Ovary (tissue), 9 donors: ENCODE measurements around the gene DCAF15. TPM values are rescaled to one million over a fixed set of nuclear protein-coding genes. Genes with fewer than 3 reads are reported as not detected.

Experiments used
- DNase-seq, 5 donors: peaks; one replicate each; pipeline ENCODE4 v3.0.0-alpha.2; 2019 to 2020
- H3K27ac ChIP-seq, 2 donors: fragments of 200-600 bp; one replicate each; pipeline versions ENCODE4 v1.5.1 to v1.8.0; 2019 to 2022
- H3K27me3 ChIP-seq: fragments of 200-600 bp; one replicate; pipeline ENCODE4 v1.8.0; 2022
- H3K36me3 ChIP-seq: fragments of 200-600 bp; sonication (generic); one replicate; pipeline ENCODE4 v1.5.1; 2019
- H3K4me1 ChIP-seq: one replicate; pipeline ENCODE4 v1.8.1; 2013; ENCODE audit warnings: mild to moderate bottlenecking, moderate library complexity; ENCODE audit not compliant: insufficient read depth
- H3K4me3 ChIP-seq: fragments of 200-600 bp; sonication (generic); one replicate; pipeline ENCODE4 v1.5.1; 2017
- H3K9me3 ChIP-seq, 2 donors: fragments of 200-600 bp in 1 of 2; sonication (generic) in 1 of 2; one replicate each; pipeline versions ENCODE4 v1.5.1 to v1.8.1; 2013 to 2019; ENCODE audit warnings: mild to moderate bottlenecking in 1 of 2, moderate library complexity in 1 of 2
- CTCF ChIP-seq, 3 donors: fragments of 450-650 bp in 2 of 3; fragments of 200-600 bp in 1 of 3; IDR thresholded peaks; one replicate each; pipeline versions ENCODE4 v1.5.1 to v1.8.0; 2016 to 2022; ENCODE audit warnings: antibody characterized with exemption in 3 of 3, mild to moderate bottlenecking in 1 of 3
- EP300 ChIP-seq: sonication (generic); formaldehyde crosslinking; IDR thresholded peaks from one replicate; pipeline ENCODE4 v1.6.1; 2017; ENCODE audit warnings: antibody characterized with exemption
- POLR2A ChIP-seq: fragments of 450-650 bp; IDR thresholded peaks from one replicate; pipeline ENCODE4 v1.6.1; 2017; ENCODE audit warnings: antibody characterized with exemption, mild to moderate bottlenecking, moderate library complexity
- WGBS, 3 donors: extraction: QIAGEN DNeasy Blood & Tissue Kit in 1 of 3; methylation state at CpG; one replicate each; pipeline versions ENCODE4 v1.1.5 to v1.1.7; 2013 to 2017; 5-methylcytosine and 5-hydroxymethylcytosine counted together
- intact Hi-C, 4 donors: fragments of 100-400 bp; cut with DNase I; formaldehyde crosslinking; loops; one replicate each; pipeline versions ENCODE4 v1.11.0 to v1.15.1; 2022 to 2023
- polyA plus RNA-seq, 2 donors: library from polyadenylated mRNA; stranded (reverse); fragments of 200-250 nt in 1 of 2; fragments of 350-450 nt in 1 of 2; fragmentation: Illumina TruSeq in 1 of 2; extraction: RNeasy Lipid Tissue Mini Kit (QIAGEN cat#74804) in 1 of 2; gene quantifications; one replicate each; pipeline ENCODE4 v1.2.3, GENCODE V29; 2013 to 2014
- total RNA-seq, 7 donors: library from RNA; depleted of rRNA in 2 of 7; stranded (reverse); fragments of >200 nt in 2 of 7; fragmentation: NEBNext Ultra II Directional in 3 of 7; extraction: Animal tissue kit (Norgen Biotek cat#: 25700) in 3 of 7; gene quantifications; one replicate each; pipeline versions ENCODE4 v1.1.0 to v1.2.4, GENCODE V29; 2016 to 2023
- donor health status: DM: no; HTN: no; CAD: no; lungs with moderate emphysema.
- donor health status: DM: no; HTN: no; CAD: no.
- donor health status: Bipolar disorder and iron deficiency.
- donor health status: DM: yes; HTN: yes; CAD: no.
- donor health status: DM: no; HTN: no; CAD: no.
- donor health status: DM: yes; HTN: yes; CAD: no.

Gene DCAF15
- total and polyA plus RNA-seq, 9 donors: 5.0 to 29.1 (median 23.4) TPM

DNA sequence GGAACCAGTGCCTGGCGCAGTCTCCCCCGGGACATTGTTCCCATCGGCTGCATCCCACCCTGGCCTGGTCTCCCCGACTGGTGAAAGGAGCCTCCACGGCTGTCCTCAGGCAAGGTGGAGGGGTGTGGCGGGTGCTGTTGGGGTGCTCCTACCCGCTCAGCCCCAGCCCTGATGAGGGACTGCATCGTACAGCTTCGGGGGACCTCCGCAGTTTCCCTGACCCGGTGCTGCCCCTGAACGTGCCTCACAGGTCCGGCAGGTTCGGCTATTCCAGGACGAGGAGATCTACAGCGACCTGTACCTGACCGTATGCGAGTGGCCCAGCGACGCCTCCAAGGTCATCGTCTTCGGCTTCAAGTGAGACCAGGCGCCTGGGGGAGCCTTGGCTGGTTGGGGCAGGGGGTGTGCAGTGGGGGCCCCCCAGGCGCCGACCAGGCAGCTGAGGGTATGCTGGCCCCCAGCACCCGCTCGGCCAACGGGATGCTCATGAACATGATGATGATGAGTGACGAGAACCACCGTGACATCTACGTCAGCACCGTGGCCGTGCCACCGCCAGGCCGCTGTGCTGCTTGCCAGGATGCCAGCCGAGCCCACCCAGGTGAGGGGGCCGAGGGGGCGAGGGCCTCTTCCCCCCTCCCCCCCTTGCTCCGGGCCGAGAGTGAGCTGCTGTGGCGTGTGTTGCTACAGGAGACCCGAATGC is 3.5 kb downstream of the DCAF15 start:
- TF ChIP-seq CTCF (IDR thresholded peaks at IDR 0.05) (no peak), POLR2A (no peak), EP300 (no peak)
- Histone ChIP-seq H3K9me3 (no peaks in the 10 kb centered on the region), H3K4me1 (peaks cover 4% of the 10 kb centered on the region), H3K27ac (no peak overlapping the region), H3K27me3 (no peaks in the 10 kb centered on the region), H3K4me3 (no peak overlapping the region), H3K36me3 (no peaks in the 10 kb centered on the region)
- intact Hi-C loops: no loop called here
- 89 to 90% (median 89%) methylated on average over 41 to 42 of the region's 42 CpGs for WGBS, 3 donors
- peak in 2 of 5 donors; percentile 22 to 30 for DNase-seq

GRCh38 chr19:13956365-13956744 is 4.0 kb downstream of the DCAF15 start:
- 87 to 93% (median 89%) methylated on average over 16 of the region's 16 CpGs for WGBS, 3 donors
- H3K27me3 ChIP-seq: no peaks in the 10 kb centered on the region
- no peak for DNase-seq
- peaks cover 4% of the 10 kb centered on the region for H3K4me1 ChIP-seq
- TF ChIP-seq EP300 (no peak), CTCF (IDR thresholded peaks at IDR 0.05) (no peak), POLR2A (no peak)
- no peak overlapping the region for H3K4me3 ChIP-seq
- intact Hi-C loops: no loop called here
- H3K27ac ChIP-seq: no peak overlapping the region
- H3K36me3 ChIP-seq: no peaks in the 10 kb centered on the region
- no peaks in the 10 kb centered on the region for H3K9me3 ChIP-seq

DNA sequence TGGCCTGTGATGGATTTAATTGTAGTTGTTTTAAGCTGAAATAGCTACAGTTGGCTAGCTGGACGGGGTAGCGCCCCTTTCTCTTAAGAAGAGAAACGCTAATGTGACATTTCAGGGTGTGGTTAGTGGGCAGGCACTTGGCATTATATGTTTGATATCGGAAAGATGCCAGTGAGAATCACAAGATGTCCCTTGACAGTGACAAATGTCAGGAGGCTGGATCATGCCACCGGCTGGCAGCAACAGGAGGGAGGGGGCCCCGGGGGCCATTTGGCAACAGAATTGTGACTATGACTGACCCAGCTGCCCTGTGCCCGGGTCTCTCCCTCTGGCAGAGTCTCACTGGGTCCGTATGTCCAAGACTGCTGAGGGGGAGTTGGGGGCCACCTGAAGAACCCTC is 4.7 kb downstream of the DCAF15 start:
- 81 to 87% (median 85%) methylated on average over 8 of the region's 8 CpGs for WGBS, 3 donors
- DNase-seq: no peak

DNA sequence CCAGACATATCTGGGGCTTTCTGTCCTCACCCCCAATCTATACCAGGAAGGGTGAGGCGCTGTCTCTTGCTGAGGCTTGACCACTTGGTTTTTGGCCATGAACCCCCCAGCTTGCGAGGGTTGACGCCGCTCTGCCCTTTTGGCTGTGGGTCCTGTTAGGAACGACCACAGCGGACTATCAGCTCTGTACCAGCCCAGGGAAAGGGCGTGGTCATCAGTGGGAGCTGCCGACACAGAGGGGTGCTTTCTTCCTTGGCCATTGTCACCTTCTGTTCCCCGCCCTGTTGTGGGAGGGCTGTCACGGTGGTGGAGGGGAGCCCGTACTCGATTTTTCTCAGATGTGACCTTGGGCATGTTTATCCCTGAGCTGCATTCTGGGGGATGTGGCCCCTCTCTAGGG is 5.7 kb downstream of the DCAF15 start:
- TF ChIP-seq CTCF (IDR thresholded peaks at IDR 0.05) (no peak), POLR2A (no peak), EP300 (no peak)
- Histone ChIP-seq H3K9me3 (no peaks in the 10 kb centered on the region), H3K4me1 (peaks cover 4% of the 10 kb centered on the region), H3K4me3 (no peak overlapping the region), H3K27ac (no peak overlapping the region), H3K27me3 (no peaks in the 10 kb centered on the region), H3K36me3 (no peaks in the 10 kb centered on the region)
- no peak for DNase-seq
- intact Hi-C loops: no loop called here
- WGBS, 3 donors: 68 to 69% (median 69%) methylated on average over 12 of the region's 12 CpGs

More for the DNA sequence above, 4.7 kb downstream of the DCAF15 start:
- Histone ChIP-seq H3K9me3 (no peaks in the 10 kb centered on the region), H3K4me1 (peaks cover 4% of the 10 kb centered on the region), H3K4me3 (no peak overlapping the region), H3K36me3 (no peaks in the 10 kb centered on the region), H3K27me3 (no peaks in the 10 kb centered on the region), H3K27ac (no peak overlapping the region)
- intact Hi-C loops: no loop called here
- TF ChIP-seq POLR2A (no peak), EP300 (no peak)

DNA sequence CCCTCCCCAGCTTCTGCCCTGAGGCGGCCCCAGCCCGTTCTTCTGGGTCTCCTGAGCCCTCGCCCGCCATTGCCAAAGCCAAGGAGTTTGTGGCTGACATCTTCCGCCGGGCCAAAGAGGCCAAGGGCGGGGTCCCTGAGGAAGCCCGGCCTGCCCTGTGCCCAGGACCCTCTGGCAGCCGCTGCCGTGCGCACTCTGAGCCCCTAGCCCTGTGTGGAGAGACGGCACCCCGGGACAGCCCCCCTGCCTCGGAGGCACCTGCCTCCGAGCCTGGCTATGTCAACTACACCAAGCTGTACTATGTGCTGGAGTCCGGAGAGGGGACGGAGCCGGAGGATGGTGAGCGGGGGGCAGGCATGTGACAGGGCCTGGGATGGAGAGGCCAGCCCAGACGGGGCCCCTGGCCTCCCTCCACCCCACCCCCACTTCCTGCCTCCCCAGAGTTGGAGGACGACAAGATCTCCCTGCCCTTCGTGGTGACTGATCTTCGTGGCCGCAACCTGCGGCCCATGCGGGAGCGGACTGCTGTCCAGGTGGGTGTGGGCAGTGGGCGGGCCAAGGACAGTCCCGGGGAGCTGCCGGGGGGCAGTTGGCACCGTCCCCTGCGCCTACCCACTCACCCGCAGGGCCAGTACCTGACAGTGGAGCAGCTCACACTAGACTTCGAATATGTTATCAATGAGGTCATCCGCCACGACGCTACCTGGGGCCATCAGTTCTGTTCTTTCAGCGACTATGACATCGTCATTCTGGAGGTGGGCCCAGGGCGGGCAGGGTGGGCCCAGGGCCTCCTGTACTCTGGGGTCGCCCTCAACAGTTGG is 7.0 kb downstream of the DCAF15 start:
- intact Hi-C loops: no loop called here
- H3K4me1 ChIP-seq: no peaks in the 10 kb centered on the region
- 81 to 85% (median 84%) methylated on average over 41 of the region's 41 CpGs for WGBS, 3 donors
- no peaks in the 10 kb centered on the region for H3K9me3 ChIP-seq
- no peak overlapping the region for H3K27ac ChIP-seq
- DNase-seq: no peak
- H3K27me3 ChIP-seq: no peaks in the 10 kb centered on the region
- no peaks in the 10 kb centered on the region for H3K36me3 ChIP-seq
- no peak overlapping the region for H3K4me3 ChIP-seq
- TF ChIP-seq CTCF (IDR thresholded peaks at IDR 0.05) (no peak), EP300 (no peak), POLR2A (no peak)
